ENCODE results near the gene KY.

Gene KY

GRCh38 chr3:134694946-134695543, 44.2 kb upstream of the KY start:
- DNase-seq (ENCODE audit: low read depth), result no peak
- no peak overlapping the region for H3K4me3 ChIP-seq (ENCODE audit: low read depth, low read length)
- no peak for TF ChIP-seq MYC (IDR thresholded peaks at IDR 0.05; ENCODE audit: low read depth, low read length)
- no peak for TF ChIP-seq MAX (IDR thresholded peaks at IDR 0.05; ENCODE audit: low read depth, low read length)
- TF ChIP-seq POLR2A (IDR thresholded peaks at IDR 0.05; ENCODE audit: extremely low read depth, insufficient read length), result no peak
- no peak for TF ChIP-seq CTCF (IDR thresholded peaks at IDR 0.05; ENCODE audit: low read depth, low read length)

GRCh38 chr3:134694466-134694865, 43.6 kb upstream of the KY start:
- TF ChIP-seq CTCF (IDR thresholded peaks at IDR 0.05; ENCODE audit: low read depth, low read length) (no peak), POLR2A (IDR thresholded peaks at IDR 0.05; ENCODE audit: extremely low read depth, insufficient read length) (no peak), MAX (IDR thresholded peaks at IDR 0.05; ENCODE audit: low read depth, low read length) (no peak), MYC (IDR thresholded peaks at IDR 0.05; ENCODE audit: low read depth, low read length) (no peak)
- no peak overlapping the region for H3K4me3 ChIP-seq (ENCODE audit: low read depth, low read length)
- no peak for DNase-seq (ENCODE audit: low read depth)

GRCh38 chr3:134693804-134694203, 43.0 kb upstream of the KY start:
- no peak for TF ChIP-seq MYC (IDR thresholded peaks at IDR 0.05; ENCODE audit: low read depth, low read length)
- no peak for TF ChIP-seq POLR2A (IDR thresholded peaks at IDR 0.05; ENCODE audit: extremely low read depth, insufficient read length)
- TF ChIP-seq MAX (IDR thresholded peaks at IDR 0.05; ENCODE audit: low read depth, low read length), result no peak
- no peak for TF ChIP-seq CTCF (IDR thresholded peaks at IDR 0.05; ENCODE audit: low read depth, low read length)

GRCh38 chr3:134693226-134693625, 42.4 kb upstream of the KY start:
- H3K4me3 ChIP-seq (ENCODE audit: low read depth, low read length), result no peak overlapping the region
- no peak for DNase-seq (ENCODE audit: low read depth)
- TF ChIP-seq CTCF (IDR thresholded peaks at IDR 0.05; ENCODE audit: low read depth, low read length), result no peak
- no peak for TF ChIP-seq POLR2A (IDR thresholded peaks at IDR 0.05; ENCODE audit: extremely low read depth, insufficient read length)
- TF ChIP-seq MAX (IDR thresholded peaks at IDR 0.05; ENCODE audit: low read depth, low read length), result no peak
- no peak for TF ChIP-seq MYC (IDR thresholded peaks at IDR 0.05; ENCODE audit: low read depth, low read length)

More at GRCh38 chr3:134693804-134694203, 43.0 kb upstream of the KY start:
- H3K4me3 ChIP-seq (ENCODE audit: low read depth, low read length), result no peak overlapping the region
- DNase-seq (ENCODE audit: low read depth), result no peak

GRCh38 chr3:134690226-134690625, 39.4 kb upstream of the KY start:
- no peak for DNase-seq (ENCODE audit: low read depth)
- no peak overlapping the region for H3K4me3 ChIP-seq (ENCODE audit: low read depth, low read length)
- TF ChIP-seq POLR2A (IDR thresholded peaks at IDR 0.05; ENCODE audit: extremely low read depth, insufficient read length) (no peak), MYC (IDR thresholded peaks at IDR 0.05; ENCODE audit: low read depth, low read length) (no peak), CTCF (IDR thresholded peaks at IDR 0.05; ENCODE audit: low read depth, low read length) (no peak), MAX (IDR thresholded peaks at IDR 0.05; ENCODE audit: low read depth, low read length) (no peak)
